Upper lobe of left lung (tissue), 4 donors: ENCODE results near the gene CTSF.

Experiments
- EP300 ChIP-seq, 4 donors: sonication (generic); formaldehyde crosslinking; IDR thresholded peaks; one replicate each; pipeline ENCODE4 v1.5.1; 2017; ENCODE audit warnings: antibody characterized with exemption in 4 of 4, control low read depth in 2 of 4
- POLR2A ChIP-seq, 4 donors: fragments of 450-650 bp; IDR thresholded peaks; one replicate each; pipeline ENCODE4 v1.5.1; 2016 to 2017; ENCODE audit warnings: antibody characterized with exemption in 4 of 4, mild to moderate bottlenecking in 2 of 4
- TF ChIP-seq, protein P1 (sequence below), 6 experiments: fragments of 450-650 bp in 4 of 6; fragments of 200-600 bp in 2 of 6; sonication (generic) in 2 of 6; IDR thresholded peaks; one replicate each; pipeline ENCODE4 v1.5.1; 2016 to 2019; ENCODE audit warnings: antibody characterized with exemption in 6 of 6

DNA sequence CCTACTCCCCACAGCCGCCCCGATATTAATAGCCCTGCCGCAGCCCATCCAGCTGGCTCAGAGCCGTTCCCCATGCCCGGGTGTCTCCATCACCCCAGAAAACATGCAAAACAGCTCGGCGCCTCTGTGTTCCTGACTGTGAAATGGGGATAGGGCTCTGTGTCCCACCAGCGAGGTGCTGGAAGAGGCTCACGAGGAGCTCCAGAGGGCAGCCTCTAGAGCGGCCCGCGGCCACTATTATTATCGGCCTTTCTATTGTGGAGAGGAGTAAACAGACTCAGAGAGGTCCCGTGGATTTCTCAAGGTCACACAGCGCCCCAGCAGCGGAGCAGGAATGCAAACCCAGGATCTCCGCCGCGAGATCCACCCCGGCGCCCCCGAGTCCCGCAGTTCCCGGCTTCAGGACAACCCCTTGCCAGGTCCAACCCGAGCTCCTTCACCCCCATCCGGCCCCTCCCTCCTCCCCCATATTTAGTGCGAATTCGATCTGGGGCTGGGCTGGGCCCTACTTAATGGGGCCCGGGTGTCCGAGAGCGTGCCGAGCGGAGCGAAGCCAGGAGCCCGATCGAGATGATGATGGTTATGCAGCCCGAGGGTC, 21.9 kb downstream of the CTSF start, which contains the start of gene ACTN3:
- no peak for TF ChIP-seq POLR2A (IDR thresholded peaks at IDR 0.05)
- TF ChIP-seq, protein P1, sequence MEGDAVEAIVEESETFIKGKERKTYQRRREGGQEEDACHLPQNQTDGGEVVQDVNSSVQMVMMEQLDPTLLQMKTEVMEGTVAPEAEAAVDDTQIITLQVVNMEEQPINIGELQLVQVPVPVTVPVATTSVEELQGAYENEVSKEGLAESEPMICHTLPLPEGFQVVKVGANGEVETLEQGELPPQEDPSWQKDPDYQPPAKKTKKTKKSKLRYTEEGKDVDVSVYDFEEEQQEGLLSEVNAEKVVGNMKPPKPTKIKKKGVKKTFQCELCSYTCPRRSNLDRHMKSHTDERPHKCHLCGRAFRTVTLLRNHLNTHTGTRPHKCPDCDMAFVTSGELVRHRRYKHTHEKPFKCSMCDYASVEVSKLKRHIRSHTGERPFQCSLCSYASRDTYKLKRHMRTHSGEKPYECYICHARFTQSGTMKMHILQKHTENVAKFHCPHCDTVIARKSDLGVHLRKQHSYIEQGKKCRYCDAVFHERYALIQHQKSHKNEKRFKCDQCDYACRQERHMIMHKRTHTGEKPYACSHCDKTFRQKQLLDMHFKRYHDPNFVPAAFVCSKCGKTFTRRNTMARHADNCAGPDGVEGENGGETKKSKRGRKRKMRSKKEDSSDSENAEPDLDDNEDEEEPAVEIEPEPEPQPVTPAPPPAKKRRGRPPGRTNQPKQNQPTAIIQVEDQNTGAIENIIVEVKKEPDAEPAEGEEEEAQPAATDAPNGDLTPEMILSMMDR (IDR thresholded peaks at IDR 0.05): no peak
- TF ChIP-seq EP300 (IDR thresholded peaks at IDR 0.05): no peak
